ENCODE measurements around the gene OBSCN. TPM values are rescaled to one million over a fixed set of nuclear protein-coding genes. Genes with fewer than 3 reads are reported as not detected.

OBSCN gene
- total and polyA plus RNA-seq, 2 donors (not counting 1 experiment from before 2014, with no cell fraction given), result 10.0 to 63.9 TPM

DNA sequence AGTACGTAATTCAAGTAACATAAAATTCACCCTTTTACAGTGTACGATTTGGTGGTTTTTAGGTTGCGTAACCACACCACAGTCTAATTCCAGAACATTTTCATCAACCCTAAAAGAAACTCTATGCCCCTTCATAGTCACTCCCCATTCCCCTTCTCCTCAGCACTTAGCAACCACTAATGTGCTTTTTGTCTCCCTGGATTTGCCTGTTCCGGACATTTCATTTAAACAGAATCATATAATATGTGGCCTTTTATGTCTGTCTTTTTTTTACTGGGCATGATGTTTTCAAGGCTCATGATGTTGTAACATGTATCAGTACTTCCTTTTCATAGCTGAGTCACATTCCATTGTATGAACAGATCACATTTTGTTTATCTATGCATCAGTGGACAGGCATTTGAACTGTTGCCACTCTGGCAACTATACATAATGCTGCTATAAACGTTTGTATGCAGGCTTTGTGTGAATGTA is 20.8 kb downstream of the OBSCN start:
- DNase-seq (no peak), ATAC-seq (ENCODE audit: low read depth) (no peak)
- no peaks in the 10 kb centered on the region for H3K27me3 Mint-ChIP-seq
- H3K4me3 Mint-ChIP-seq, result no peak overlapping the region
- H3K4me1 ChIP-seq (ENCODE audit: control insufficient read depth in 2 of 2, insufficient read depth in 2 of 2, low read length in 2 of 2), result no peaks in the 10 kb centered on the region
- peaks cover 2% of the 10 kb centered on the region for H3K4me1 Mint-ChIP-seq
- intact Hi-C loops (cut with micrococcal nuclease), result no loop called here
- no peak overlapping the region for H2AFZ ChIP-seq (ENCODE audit: insufficient read depth, low read depth, low read length, poor library complexity, severe bottlenecking)
- H3K36me3 ChIP-seq (replicated peaks in 1 of 2; ENCODE audit: control extremely low read depth in 1 of 2, control insufficient read depth in 1 of 2, extremely low read depth in 1 of 2, insufficient read depth in 2 of 2, low read length in 1 of 2), result peaks cover 0 to 7% of the 10 kb centered on the region in 2 experiments
- H3K27ac Mint-ChIP-seq, result no peak overlapping the region
- peaks cover 0 to 12% (median 11%) of the 10 kb centered on the region in 3 donors for H3K9me3 ChIP-seq (ENCODE audit: control extremely low read depth in 1 of 3, control insufficient read depth in 2 of 3, insufficient read depth in 1 of 3, low read length in 2 of 3)
- no peaks in the 10 kb centered on the region for H3K9me3 Mint-ChIP-seq (ENCODE audit: insufficient read depth)
- no peak overlapping the region for H3K4me3 ChIP-seq (ENCODE audit: control extremely low read depth in 1 of 5, extremely low read depth in 1 of 5, insufficient read depth in 1 of 5, low read depth in 2 of 5, low read length in 4 of 5)
- H3K4me2 ChIP-seq (replicated peaks; ENCODE audit: low read depth, low read length, poor library complexity, severe bottlenecking), result no peak overlapping the region
- CTCF ChIA-PET, result no interaction called here
- no peak overlapping the region for H3K27ac ChIP-seq (ENCODE audit: low read length in 2 of 2)
- POLR2A ChIA-PET, result no interaction called here
- no peaks in the 10 kb centered on the region for H4K20me1 ChIP-seq (ENCODE audit: control insufficient read depth, insufficient read depth, low read length, poor library complexity, severe bottlenecking)
- H3K9ac ChIP-seq (ENCODE audit: low read length), result no peak overlapping the region
- no peaks in the 10 kb centered on the region for H3K79me2 ChIP-seq (ENCODE audit: control insufficient read depth, insufficient read depth, low read length)
- H3K27me3 ChIP-seq (replicated peaks in 1 of 4; ENCODE audit: control extremely low read depth in 1 of 4, control insufficient read depth in 3 of 4, insufficient read depth in 4 of 4, low read length in 3 of 4), result no peaks in the 10 kb centered on the region
- TF ChIP-seq EZH2 (IDR thresholded peaks at IDR 0.05; ENCODE audit: borderline replicate concordance, insufficient read depth, low read depth, low read length, poor library complexity, severe bottlenecking), result no peak
- TF ChIP-seq, protein P1, sequence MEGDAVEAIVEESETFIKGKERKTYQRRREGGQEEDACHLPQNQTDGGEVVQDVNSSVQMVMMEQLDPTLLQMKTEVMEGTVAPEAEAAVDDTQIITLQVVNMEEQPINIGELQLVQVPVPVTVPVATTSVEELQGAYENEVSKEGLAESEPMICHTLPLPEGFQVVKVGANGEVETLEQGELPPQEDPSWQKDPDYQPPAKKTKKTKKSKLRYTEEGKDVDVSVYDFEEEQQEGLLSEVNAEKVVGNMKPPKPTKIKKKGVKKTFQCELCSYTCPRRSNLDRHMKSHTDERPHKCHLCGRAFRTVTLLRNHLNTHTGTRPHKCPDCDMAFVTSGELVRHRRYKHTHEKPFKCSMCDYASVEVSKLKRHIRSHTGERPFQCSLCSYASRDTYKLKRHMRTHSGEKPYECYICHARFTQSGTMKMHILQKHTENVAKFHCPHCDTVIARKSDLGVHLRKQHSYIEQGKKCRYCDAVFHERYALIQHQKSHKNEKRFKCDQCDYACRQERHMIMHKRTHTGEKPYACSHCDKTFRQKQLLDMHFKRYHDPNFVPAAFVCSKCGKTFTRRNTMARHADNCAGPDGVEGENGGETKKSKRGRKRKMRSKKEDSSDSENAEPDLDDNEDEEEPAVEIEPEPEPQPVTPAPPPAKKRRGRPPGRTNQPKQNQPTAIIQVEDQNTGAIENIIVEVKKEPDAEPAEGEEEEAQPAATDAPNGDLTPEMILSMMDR (IDR thresholded peaks at IDR 0.05), result no peak
- 84% methylated on average over 4 of the region's 5 CpGs for WGBS (ENCODE audit: insufficient coverage)

DNA sequence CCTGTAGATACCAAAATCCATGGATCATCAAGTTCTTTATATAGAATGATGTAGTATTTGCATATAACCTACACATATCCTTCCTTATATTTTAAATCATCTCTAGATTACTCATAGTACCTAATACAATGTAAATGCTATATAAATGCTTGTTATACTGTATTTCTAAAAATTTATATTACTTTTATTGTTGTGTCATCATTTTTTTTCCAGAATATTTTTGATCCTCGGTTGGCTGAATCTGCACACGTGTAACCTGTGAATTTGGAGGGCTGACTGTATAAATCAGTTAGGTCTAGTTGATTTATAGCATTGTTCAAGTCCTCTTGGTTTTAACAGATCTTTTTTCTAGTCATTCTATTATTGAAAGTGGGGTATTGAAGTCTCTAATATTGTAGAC is 23.3 kb downstream of the OBSCN start:
- H3K4me1 ChIP-seq (ENCODE audit: control insufficient read depth in 2 of 2, insufficient read depth in 2 of 2, low read length in 2 of 2), result no peaks in the 10 kb centered on the region
- intact Hi-C loops (cut with micrococcal nuclease), result no loop called here
- CTCF ChIA-PET, result interaction anchor here (1.4 kb wide), 1 partner anchor 45 kb away, joined by 4 read pairs; no protein-coding TSS in a partner anchor
- H3K9me3 Mint-ChIP-seq (ENCODE audit: insufficient read depth), result peaks cover 4% of the 10 kb centered on the region
- H3K4me3 ChIP-seq (ENCODE audit: control extremely low read depth in 1 of 5, extremely low read depth in 1 of 5, insufficient read depth in 1 of 5, low read depth in 2 of 5, low read length in 4 of 5), result no peak overlapping the region
- H3K9ac ChIP-seq (ENCODE audit: low read length), result no peak overlapping the region
- no peaks in the 10 kb centered on the region for H4K20me1 ChIP-seq (ENCODE audit: control insufficient read depth, insufficient read depth, low read length, poor library complexity, severe bottlenecking)
- H3K27me3 ChIP-seq (replicated peaks in 1 of 4; ENCODE audit: control extremely low read depth in 1 of 4, control insufficient read depth in 3 of 4, insufficient read depth in 4 of 4, low read length in 3 of 4), result no peaks in the 10 kb centered on the region
- POLR2A ChIA-PET, result no interaction called here
- TF ChIP-seq EZH2 (IDR thresholded peaks at IDR 0.05; ENCODE audit: borderline replicate concordance, insufficient read depth, low read depth, low read length, poor library complexity, severe bottlenecking), result no peak
- TF ChIP-seq, protein P1 (IDR thresholded peaks at IDR 0.05), result no peak
- peaks cover 0 to 2% (median 0%) of the 10 kb centered on the region in 3 donors for H3K9me3 ChIP-seq (ENCODE audit: control extremely low read depth in 1 of 3, control insufficient read depth in 2 of 3, insufficient read depth in 1 of 3, low read length in 2 of 3)
- H3K27ac ChIP-seq (ENCODE audit: low read length in 2 of 2), result no peak overlapping the region
- no CpG with 5 or more reads among the region's 2 CpGs for WGBS (ENCODE audit: insufficient coverage)
- no peaks in the 10 kb centered on the region for H3K27me3 Mint-ChIP-seq
- no peak for ATAC-seq (ENCODE audit: low read depth)
- DNase-seq, result no peak
- no peaks in the 10 kb centered on the region for H3K79me2 ChIP-seq (ENCODE audit: control insufficient read depth, insufficient read depth, low read length)
- H3K4me3 Mint-ChIP-seq, result no peak overlapping the region
- no peak overlapping the region for H3K27ac Mint-ChIP-seq
- peaks cover 0 to 2% of the 10 kb centered on the region in 2 experiments for H3K36me3 ChIP-seq (replicated peaks in 1 of 2; ENCODE audit: control extremely low read depth in 1 of 2, control insufficient read depth in 1 of 2, extremely low read depth in 1 of 2, insufficient read depth in 2 of 2, low read length in 1 of 2)
- no peak overlapping the region for H3K4me2 ChIP-seq (replicated peaks; ENCODE audit: low read depth, low read length, poor library complexity, severe bottlenecking)
- H2AFZ ChIP-seq (ENCODE audit: insufficient read depth, low read depth, low read length, poor library complexity, severe bottlenecking), result no peak overlapping the region
- H3K4me1 Mint-ChIP-seq, result peaks cover 2% of the 10 kb centered on the region
